NCI-H1105 (cell line): ENCODE measurements around the gene C6orf132.
A peak's percentile ranks its signal among the peaks of the same experiment; 100 is the strongest.

Experiments used
- DNase-seq: peaks from one replicate; lab custom pipeline; 2025; lab: John Stamatoyannopoulos, UW

C6orf132 gene

DNA sequence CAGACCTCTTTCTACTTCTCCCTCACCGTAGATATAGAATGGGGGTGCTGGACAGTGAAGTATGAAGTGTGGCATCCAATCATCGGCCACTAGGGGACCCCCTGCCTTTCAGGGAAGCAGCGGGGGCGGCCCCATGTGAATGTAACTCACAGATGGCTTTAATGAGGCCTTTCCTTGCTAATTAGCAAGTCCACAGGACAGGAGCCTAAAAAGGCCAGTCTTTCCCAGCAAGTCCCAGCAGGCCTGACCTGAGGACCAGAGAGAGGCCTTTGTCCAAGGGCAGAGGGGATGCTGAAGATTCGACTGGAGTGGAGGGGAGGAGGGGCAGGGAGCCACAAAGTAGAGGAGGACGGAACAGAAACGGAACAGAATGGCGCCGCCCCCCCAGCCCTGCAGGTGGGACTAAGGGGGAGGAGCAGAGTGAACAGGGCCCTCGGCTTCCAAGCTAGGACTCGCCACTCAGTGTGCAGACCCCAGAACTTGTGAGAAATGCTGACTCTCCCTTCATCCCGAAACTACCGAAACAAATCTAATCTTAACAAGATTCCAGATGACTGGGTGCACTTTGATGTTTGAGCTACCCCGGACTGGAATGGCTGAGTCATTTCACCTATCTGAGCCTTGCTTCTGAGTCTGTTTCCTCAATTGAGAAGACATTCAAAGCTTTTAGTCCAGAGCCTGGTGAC lies 5.8 kb downstream of the C6orf132 start:
- peak; percentile 5 for DNase-seq

GRCh38 chr6:42135722-42136121 lies 6.7 kb downstream of the C6orf132 start:
- no peak for DNase-seq

DNA sequence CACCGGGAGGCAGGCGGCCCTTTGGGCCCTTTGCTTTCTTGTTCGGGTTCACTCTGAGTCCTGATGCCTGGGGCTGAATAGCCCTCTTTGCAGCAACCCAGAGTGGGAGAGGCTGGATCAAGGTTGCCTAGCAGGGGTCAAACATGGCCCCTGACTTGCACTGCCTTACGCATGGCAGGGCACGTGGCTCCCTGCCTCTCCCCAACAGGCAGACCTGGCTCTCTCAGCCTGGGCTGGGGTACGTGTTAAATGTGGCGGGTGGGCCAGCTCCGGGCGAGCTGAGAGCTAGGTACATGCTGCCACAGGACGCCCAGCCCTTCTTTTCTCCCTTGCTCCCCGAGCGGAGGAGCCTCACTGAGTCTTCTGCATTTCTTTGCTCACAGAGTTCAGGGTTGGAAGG lies 7.3 kb downstream of the C6orf132 start:
- no peak for DNase-seq

- DNase-seq = no peak
These were observed 8.5 kb downstream of the C6orf132 start for GRCh38 chr6:42133926-42134325.

DNA sequence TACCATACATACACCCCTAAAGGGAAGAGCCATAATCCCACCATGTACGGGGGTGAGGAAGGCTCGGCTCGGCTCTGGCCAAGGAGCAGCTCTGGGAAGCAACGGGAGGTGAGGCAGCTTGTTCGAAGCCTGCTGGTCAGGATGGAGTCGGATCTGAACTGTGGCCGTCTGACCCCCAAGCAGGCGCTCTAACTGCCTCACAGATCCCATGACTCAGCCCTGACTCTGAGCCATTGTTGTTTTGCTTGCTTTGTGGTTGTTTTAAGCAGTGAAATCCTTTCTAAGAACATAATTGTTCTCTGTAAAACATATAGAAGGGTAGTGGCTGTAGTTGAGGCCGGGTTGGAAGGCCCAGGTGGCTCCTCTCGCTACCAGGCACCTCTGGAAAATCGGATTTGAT lies 10.9 kb downstream of the C6orf132 start:
- no peak for DNase-seq

- DNase-seq = no peak
These were observed 13.1 kb downstream of the C6orf132 start for GRCh38 chr6:42129360-42129676.

DNA sequence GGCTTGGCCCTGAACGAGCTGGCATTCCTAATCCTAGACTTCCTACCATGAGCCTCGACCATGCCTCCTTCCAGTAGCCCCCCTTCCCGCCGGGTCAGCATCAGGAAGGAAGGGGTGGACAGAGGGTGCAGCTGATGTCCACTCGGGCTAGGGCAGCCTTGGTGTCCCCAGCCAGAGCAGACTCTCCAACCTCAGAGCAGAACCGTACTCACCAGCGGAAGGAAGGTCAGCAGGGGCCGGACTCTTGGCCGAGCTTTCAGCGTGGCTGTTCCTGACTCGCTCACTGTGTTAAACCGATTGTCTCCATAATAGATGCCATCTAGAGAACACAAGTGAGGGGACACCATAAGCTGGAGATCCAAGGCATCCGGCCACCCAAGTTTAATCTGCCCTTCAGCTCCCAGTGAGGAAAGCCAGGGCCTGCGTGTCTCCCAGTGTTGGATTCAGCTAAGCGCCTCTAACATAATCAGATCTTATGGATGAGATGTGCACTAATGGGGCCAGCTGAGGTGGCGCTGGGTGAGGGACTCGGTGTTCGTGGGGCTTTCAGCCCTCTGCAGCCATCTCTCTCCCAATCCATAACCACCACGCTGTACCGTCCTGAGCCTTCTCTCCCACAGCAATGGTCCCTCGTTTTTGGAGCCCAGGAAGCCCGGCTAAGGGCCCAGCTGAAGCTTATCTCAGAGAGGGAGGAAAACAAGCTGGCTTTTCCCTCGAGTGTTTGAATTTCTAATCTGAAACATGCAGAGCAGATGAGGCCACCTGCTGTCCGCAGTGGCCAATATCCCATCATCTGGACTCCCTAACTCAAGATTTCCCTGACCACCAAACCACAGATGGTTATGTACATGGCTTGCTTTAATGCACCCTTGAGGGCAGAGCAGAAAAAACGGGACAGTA lies 13.7 kb downstream of the C6orf132 start:
- no peak for DNase-seq

GRCh38 chr6:42125663-42126062 lies 16.8 kb downstream of the C6orf132 start:
- no peak for DNase-seq

- DNase-seq = no peak
These were observed 17.2 kb downstream of the C6orf132 start for GRCh38 chr6:42125231-42125630.

- no peak for DNase-seq
These were observed 18.1 kb downstream of the C6orf132 start for GRCh38 chr6:42124223-42124836.

DNA sequence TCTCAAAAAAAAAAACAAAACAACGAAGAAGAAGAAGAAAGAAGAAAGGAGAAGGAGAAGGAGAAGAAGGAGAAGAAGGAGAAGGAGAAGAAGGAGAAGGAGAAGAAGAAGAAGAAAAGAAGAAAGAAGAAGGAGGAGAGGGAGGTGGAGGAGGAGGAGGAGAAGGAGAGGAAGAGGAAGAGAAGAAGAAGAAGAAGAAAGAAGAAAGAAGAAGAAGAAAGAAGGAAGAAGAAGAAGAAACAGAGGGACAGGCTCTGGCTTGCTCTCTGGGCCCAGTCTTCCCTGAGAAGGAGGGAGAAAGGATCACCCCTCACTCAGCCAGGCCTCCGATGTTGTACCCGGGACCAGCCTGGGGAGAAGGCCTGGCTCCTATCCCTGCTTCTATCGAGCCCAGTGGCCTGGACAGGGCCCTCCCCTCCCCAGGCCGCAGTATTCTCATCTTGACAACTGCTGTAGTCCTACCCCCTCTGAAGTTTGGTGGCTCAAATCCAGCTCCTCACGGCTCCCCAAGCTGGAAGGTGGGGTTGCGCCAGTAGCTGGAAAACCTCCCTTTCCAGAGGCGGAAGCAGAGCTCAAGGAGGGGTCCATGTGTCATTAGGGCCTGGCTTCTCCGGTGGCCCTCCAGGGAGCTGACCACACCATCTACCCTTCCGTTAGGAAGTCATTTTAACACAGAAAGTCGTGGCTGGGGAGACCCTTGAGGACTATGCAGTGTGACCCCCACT lies 18.9 kb downstream of the C6orf132 start:
- no peak for DNase-seq

- DNase-seq = no peak
These were observed 21.2 kb downstream of the C6orf132 start for GRCh38 chr6:42120895-42121865.

DNA sequence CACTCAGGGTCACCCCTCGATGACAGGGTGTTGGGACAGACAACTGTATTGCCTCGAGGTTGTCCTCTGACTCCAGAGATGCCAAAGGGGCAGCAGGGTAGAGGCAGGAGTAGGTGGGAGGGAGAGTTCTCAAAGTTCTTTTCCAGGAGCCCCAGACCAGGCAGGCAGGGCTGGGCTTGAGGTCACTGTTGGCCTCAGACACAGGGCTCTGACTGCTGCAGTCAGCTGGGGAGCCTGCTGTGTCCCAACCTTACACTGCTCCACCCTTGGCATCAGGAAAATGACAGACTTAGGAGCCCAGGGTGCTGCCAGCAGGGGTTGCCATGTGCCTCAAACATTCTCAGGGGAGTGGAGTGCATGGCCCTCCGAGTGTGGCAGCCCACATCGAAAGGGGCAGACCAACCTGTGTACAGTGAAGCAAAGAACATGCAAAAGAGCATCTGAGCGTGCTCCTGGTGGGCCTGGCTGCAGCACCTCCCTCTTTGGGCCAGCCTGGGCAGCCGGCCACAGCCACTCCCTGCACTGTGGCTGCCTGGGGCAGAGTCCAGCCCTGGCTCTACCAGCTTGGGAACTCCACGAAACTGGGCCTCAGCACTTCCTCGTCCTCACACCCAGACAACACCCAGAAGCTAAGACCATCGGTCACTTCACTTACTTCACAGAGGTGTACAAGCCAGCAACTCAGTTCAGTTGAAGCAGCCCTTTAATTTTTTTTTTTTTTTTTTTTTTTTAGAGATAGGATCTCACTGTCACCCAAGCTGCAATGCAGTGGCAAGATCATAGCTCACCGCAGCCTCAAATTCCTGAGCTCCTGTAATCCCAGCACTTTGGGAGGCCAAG lies 24.0 kb downstream of the C6orf132 start:
- DNase-seq = no peak

GRCh38 chr6:42117843-42118161 lies 24.6 kb downstream of the C6orf132 start:
- no peak for DNase-seq

- no peak for DNase-seq
These were observed 28.3 kb downstream of the C6orf132 start for GRCh38 chr6:42113936-42114636.

DNA sequence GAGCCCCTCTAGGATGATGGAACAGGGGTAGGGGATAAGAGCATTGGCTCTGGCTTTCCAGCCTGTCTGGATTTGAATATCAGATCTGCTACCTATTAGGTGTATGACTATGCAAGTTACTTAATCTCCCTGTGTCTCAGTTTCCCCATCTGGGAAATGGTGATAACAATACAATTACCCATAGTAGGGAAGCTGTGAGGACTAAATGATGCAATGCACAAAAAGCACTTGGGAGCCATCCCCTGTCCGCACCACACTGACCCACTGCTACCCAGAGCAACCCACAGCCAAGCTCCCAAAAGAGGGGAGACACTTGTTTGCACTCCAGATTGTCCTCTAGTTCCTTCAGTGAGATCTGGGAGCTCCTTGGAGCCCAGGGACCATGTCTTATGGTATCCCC lies 30.1 kb downstream of the C6orf132 start:
- DNase-seq = no peak

DNA sequence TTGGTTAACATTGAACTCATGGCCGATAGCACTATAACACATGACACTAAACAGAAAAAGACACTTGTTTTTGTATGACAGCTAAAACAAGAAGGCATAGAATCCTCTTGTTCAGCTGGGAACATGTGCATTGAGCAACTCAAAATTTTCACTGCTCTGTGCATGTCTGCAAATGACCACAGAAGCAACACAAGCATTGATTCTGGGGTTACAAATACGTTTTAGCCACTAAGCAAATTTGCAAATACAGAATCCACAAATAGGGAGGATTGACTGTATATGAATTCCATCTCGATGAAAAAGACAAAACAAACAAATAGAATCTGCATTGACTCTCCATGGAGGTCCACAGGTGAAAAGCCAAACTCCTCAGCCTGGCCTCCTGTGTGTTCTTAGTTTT lies 31.7 kb downstream of the C6orf132 start:
- DNase-seq = no peak

GRCh38 chr6:42108071-42108470 lies 34.3 kb downstream of the C6orf132 start:
- DNase-seq = no peak

DNA sequence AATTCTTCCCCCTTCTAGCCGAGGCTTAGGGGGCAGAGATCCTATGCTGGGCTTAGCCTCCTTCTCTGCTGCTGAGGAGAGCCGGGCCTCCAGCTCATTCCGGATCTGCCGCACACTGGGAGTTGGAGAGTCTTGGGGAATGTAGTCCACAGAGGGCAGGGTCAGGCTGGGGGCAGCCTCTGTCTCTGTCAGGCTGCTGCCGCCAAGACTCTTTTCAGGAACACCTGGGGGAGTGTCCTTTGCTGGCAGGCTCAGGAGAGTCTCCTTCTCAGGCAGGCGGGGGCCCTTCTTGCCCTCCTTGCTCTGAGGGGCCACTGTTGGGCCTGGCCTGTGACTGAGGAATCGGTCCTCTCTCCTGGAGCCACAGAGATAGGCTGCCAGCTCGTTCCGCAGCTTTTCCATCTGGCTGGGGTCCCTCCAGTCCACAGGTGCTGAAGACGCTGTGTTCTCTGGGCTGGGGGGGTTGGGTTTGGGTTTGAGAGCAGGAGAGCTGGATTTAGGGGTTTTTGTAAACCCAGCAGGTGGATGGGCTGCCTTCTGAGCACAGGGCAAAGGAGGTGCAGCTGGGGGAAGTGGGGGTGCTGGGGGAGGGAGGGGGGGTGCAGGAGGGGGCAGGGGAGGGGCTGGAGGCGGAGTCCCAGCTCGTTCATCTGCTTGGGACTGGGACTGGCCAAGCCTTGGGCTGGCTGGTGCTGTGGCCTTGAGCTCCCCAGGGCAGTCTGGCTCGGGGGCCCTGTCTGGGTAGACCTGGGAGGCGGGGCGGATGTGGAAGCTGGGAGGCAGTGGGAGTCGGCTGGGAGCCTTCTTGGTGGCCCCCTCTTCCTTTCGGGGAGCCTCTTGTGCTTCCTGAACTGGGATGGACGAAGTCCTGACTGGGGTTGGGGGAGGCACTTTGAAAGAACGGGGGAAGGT lies 36.1 kb downstream of the C6orf132 start:
- DNase-seq = no peak
